Liver (tissue), 3 donors: ENCODE measurements around the gene B4GALT2.

ENCODE experiments used
- CTCF ChIP-seq: fragments of 150-350 bp; IDR thresholded peaks from 2 replicates; pipeline ENCODE4 v1.5.1; 2017; ENCODE audit warnings: improper control_type of control experiment, low read depth, low read length; ENCODE audit not compliant: missing input control
- NR2F2 ChIP-seq: IDR thresholded peaks from 2 replicates; pipeline ENCODE4 v1.6.1; 2016; ENCODE audit warnings: antibody characterized with exemption
- RAD21 ChIP-seq, 2 donors: IDR thresholded peaks; 2 replicates each; pipeline ENCODE4 v1.6.1; 2016; ENCODE audit warnings: antibody characterized with exemption in 2 of 2, mild to moderate bottlenecking in 2 of 2
- SP1 ChIP-seq: IDR thresholded peaks from 2 replicates; pipeline ENCODE4 v1.6.1; 2018; ENCODE audit warnings: antibody characterized with exemption, mild to moderate bottlenecking
- donor health status: healthy.
- donor health status: healthy.

- no peak for TF ChIP-seq CTCF
- peak; percentile 30 for TF ChIP-seq NR2F2
- no peak for TF ChIP-seq RAD21 (IDR thresholded peaks at IDR 0.05)
- TF ChIP-seq SP1: no peak
Measured at GRCh38 chr1:44035726-44036408, 56.9 kb downstream of the B4GALT2 start.
